AG08396 (cell line): ENCODE measurements around the gene NLRP8.
"Not testable (repeated sequence)": the region's sequence is repeated elsewhere in the genome, so short reads cannot be mapped to it uniquely, and the experiment has no call there.

Experiments
- DNase-seq: peaks from one replicate; pipeline ENCODE4 v3.0.0; 2012; ENCODE audit warnings: low spot score, mixed read lengths

Gene NLRP8

GRCh38 chr19:55980415-55980814 is 32.8 kb downstream of the NLRP8 start:
- DNase-seq = no peak

- DNase-seq = no peak
These were observed 37.6 kb downstream of the NLRP8 start for GRCh38 chr19:55985254-55985653.

GRCh38 chr19:55986487-55986886 is 38.9 kb downstream of the NLRP8 start, which contains the start of gene NLRP5:
Gene NLRP5, plus strand, starts transcription at chr19:55986775.
- DNase-seq = no peak

GRCh38 chr19:55990831-55991230 is 43.2 kb downstream of the NLRP8 start:
- no peak for DNase-seq

GRCh38 chr19:55993492-55993891 is 45.9 kb downstream of the NLRP8 start:
- no peak for DNase-seq

GRCh38 chr19:56014765-56015164 is 67.1 kb downstream of the NLRP8 start:
- no peak for DNase-seq

- no peak for DNase-seq
These were observed 68.1 kb downstream of the NLRP8 start for GRCh38 chr19:56015756-56016155.

- DNase-seq = not testable (repeated sequence)
These were observed 71.7 kb downstream of the NLRP8 start for GRCh38 chr19:56019325-56019724.

GRCh38 chr19:56020355-56020975 is 72.8 kb downstream of the NLRP8 start:
- not testable (repeated sequence) for DNase-seq

- no peak for DNase-seq
These were observed 79.1 kb downstream of the NLRP8 start for GRCh38 chr19:56026769-56027168.
